Stomach smooth muscle (tissue), 2 donors: ENCODE measurements around the gene PEX14.

Source experiments
- H3K27ac ChIP-seq: one replicate; pipeline ENCODE4 v1.7.0; 2013; ENCODE audit warnings: mild to moderate bottlenecking, low read length, inconsistent platforms
- H3K27me3 ChIP-seq, 2 donors: one replicate each; pipeline ENCODE4 v1.7.0; 2013; ENCODE audit warnings: low read length in 2 of 2; ENCODE audit not compliant: insufficient read depth in 2 of 2, control insufficient read depth in 1 of 2
- H3K36me3 ChIP-seq, 2 donors: one replicate each; pipeline ENCODE4 v1.7.0; 2013; ENCODE audit warnings: low read length in 2 of 2; ENCODE audit not compliant: control insufficient read depth in 2 of 2, insufficient read depth in 2 of 2
- H3K4me1 ChIP-seq: one replicate; pipeline ENCODE4 v1.7.0; 2013; ENCODE audit warnings: low read length; ENCODE audit not compliant: control insufficient read depth, insufficient read depth
- H3K4me3 ChIP-seq, 2 donors: one replicate each; pipeline ENCODE4 v1.7.0; 2013; ENCODE audit warnings: low read length in 2 of 2
- H3K9ac ChIP-seq, 2 donors: one replicate each; pipeline ENCODE4 v1.7.0; 2013; ENCODE audit warnings: low read length in 2 of 2, mild to moderate bottlenecking in 1 of 2
- H3K9me3 ChIP-seq, 2 donors: one replicate each; pipeline ENCODE4 v1.7.0; 2013; ENCODE audit warnings: low read length in 2 of 2; ENCODE audit not compliant: control insufficient read depth in 2 of 2
- donor health status: healthy.
- donor health status: Pancreatic carcinoma.

Gene PEX14

DNA sequence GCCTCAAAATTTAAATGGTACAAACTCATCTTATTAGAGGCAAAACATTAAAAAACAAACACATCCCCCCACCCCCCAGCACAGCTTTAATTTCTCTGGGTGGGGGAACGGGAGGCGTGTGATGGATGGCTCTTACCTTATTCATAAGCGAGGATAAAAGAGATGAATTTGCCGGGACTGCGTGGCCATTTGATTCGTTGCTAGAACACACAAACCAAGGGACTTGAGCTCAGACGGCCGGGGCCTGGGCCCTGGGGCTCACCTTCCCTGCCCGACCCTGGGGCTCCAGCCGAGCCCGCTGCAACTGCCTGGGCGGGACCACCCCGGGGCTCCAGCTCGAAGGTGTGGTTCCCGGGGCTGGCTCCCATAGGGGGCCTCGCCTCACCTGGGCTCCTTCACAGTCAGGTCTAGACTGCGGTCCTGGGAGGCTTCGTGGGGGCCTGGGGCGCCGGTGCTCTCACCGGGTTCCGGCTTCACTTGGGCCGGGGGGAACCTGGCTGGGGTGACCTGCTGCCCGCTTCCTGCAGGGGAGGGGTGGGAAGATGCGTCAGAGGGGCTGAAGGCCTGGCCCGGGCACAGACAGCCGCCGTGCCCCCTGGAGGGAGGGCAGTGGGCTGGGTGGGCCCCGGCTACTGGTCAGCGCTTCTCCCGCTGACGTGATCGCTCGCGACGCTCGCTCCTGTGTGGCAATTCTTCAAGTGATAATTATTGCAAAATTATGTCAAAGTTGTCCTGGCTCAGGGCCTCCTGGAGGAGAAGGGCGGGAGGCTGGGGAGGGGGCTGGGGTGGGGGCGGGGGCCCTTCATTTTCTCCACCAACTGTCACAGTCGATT lies 176.0 kb downstream of the PEX14 start:
- H3K9me3 ChIP-seq, result no peaks in the 10 kb centered on the region
- no peaks in the 10 kb centered on the region for H3K27me3 ChIP-seq
- peak overlapping the region; percentile 75 for H3K27ac ChIP-seq
- no peak overlapping the region for H3K4me3 ChIP-seq
- no peak overlapping the region for H3K9ac ChIP-seq
- peaks cover 19 to 21% of the 10 kb centered on the region in 2 donors for H3K36me3 ChIP-seq
- H3K4me1 ChIP-seq, result peaks cover 83% of the 10 kb centered on the region

DNA sequence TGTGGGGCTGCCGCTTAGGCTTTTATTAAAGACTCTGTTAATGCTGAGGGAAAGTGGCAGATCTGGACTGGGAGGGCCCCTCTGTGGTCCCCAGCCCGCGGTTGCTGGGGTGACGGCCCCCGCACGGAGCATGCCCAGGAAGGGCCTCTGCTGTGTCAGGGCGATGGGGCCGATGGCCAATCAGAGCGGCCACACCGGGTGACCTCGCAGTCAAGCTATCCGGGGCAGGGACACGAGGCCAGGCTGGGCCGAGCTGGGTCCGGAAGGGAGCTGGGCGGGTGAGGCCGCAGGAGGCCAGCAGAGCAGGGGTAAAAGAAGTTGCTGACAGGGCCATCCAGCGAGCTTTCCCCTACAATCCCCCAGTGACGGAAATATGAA lies 176.6 kb downstream of the PEX14 start:
- Histone ChIP-seq H3K36me3 (peaks cover 14 to 15% of the 10 kb centered on the region in 2 donors), H3K4me3 (no peak overlapping the region), H3K27ac (peak overlapping the region; percentile 92), H3K9me3 (no peaks in the 10 kb centered on the region), H3K9ac (no peak overlapping the region), H3K4me1 (peaks cover 83% of the 10 kb centered on the region), H3K27me3 (no peaks in the 10 kb centered on the region)

DNA sequence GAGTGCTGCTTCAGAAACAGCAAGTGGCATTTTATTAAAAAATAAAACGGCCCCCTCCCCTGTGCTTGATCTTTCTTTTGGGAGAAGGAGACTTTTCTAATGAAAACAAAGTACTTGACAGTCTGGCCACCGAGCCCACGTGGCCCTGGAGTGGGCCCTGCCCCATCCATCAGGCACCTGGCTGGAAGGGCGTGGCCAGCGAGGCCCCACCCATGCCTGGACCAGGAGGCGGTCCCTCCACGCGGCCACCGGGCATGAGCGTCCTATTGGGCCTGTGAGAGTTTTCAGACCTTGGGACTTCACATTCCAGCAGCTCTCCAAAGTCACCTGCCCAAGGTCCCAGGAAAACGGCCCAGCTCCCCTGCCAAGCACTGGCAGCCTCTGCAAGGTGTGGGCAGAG lies 177.0 kb downstream of the PEX14 start:
- Histone ChIP-seq H3K4me3 (peak overlapping the region in 1 of 2 donors; percentile 15), H3K4me1 (peaks cover 83% of the 10 kb centered on the region), H3K36me3 (peaks cover 13 to 15% of the 10 kb centered on the region in 2 donors), H3K27me3 (no peaks in the 10 kb centered on the region), H3K9ac (peak overlapping the region in 1 of 2 donors; percentile 27), H3K27ac (peak overlapping the region; percentile 92), H3K9me3 (no peaks in the 10 kb centered on the region)

DNA sequence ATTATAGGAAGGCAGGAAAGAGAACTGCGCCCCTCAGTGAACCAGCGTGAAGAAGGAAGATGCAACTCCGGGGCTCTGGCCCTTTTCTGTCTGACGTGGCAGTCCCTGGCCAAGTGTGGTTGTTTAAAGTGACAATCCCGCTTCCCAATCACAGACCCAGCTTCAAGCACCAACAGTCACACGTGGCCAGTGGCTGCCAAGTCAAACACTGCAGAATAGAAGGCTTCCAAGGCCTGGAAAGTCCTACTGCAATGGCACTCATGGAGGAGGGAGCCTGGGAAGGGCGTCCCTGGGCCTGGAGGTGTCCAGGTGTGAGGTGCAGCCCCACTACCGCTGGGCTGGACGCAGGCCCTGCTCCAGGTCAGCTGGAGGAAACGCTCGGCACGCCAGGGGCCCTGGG lies 177.9 kb downstream of the PEX14 start:
- peak overlapping the region; percentile 92 for H3K27ac ChIP-seq

DNA sequence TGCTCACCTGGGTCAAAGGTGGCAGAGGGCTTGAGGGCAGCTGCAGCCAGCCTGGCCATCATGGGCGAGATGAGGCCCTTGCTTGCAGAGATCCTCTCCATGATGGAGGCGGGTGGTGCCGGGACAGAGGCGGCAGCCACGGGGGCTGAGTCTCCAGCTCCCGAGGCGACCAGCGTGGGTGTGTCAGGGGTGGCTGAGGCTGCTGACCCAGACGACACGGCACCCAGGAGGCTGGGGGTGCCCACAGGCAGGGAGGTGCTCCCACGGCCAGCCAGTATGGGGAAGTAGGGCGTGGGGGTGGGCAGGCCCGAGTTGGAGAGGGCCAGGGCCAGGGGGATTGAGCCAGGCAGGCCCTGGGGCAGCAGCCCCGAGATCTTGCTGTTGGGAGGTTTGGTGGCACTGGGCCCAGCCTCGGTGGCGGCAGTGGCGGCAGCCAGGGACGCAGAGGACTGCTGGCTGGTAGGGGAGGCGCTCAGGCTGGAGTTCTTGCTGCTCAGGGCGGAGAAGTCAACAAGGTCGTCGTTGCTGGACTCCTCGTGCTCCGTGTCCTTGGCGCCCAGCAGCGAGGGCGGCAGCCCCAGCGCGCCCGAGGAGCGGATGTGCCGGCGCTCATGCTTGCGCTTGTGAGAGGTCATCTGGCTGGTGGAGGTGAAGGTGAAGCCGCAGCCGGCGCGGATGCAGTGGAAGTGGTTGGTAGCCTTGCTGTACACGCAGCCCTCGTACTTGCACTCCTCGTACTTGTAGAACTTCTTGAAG lies 178.8 kb downstream of the PEX14 start:
- H3K9ac ChIP-seq, result no peak overlapping the region
- peaks cover 90% of the 10 kb centered on the region for H3K4me1 ChIP-seq
- H3K4me3 ChIP-seq, result peak overlapping the region in 1 of 2 donors; percentile 29
- peak overlapping the region; percentile 92 for H3K27ac ChIP-seq
- no peaks in the 10 kb centered on the region for H3K27me3 ChIP-seq
- no peaks in the 10 kb centered on the region for H3K9me3 ChIP-seq
- H3K36me3 ChIP-seq, result peaks cover 6 to 11% of the 10 kb centered on the region in 2 donors

More for the DNA sequence above, 177.9 kb downstream of the PEX14 start:
- Histone ChIP-seq H3K9ac (no peak overlapping the region), H3K9me3 (no peaks in the 10 kb centered on the region), H3K27me3 (no peaks in the 10 kb centered on the region), H3K4me3 (peak overlapping the region in 1 of 2 donors; percentile 16), H3K36me3 (peaks cover 9 to 11% of the 10 kb centered on the region in 2 donors), H3K4me1 (peaks cover 84% of the 10 kb centered on the region)

DNA sequence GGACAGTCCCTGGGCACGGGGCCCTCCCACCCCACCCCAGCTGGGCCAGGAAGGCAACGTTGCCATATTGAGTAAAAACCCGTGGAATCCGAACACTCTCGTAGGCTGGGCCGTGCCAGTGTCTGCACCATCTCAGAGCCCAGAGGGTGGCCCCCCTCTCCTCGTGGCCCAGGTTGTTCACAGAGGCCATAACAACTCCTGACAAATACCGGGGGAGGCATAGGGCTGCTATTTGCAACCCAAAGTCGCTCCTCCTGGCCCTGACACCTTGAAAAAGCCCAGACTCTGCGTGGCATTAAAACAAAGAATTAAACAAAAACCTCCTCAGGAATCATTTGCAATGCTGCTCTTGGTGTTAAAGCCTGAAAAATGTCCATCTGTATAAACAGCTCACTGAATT lies 180.3 kb downstream of the PEX14 start:
- peak overlapping the region; percentile 92 for H3K27ac ChIP-seq

DNA sequence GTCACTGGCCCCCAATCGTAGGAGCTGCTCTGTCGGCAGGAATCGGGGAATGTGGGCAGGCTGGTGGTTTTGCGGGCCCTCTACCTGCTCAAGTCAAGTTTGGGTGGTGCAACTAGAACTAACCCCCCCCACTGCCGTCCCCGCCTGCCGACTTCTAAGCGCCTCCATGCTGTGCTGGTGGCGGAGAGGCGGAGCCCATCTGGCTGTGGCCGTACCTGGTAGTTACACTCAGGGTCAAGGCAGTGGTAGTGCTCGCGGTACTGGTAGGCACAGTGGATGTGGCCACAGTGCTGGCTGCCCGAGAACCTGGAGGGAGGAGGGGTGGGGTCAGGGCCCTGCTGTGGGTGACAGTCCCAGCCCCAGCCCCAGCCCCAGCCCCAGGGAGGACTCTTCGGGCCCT lies 181.7 kb downstream of the PEX14 start:
- Histone ChIP-seq H3K27me3 (no peaks in the 10 kb centered on the region), H3K27ac (peak overlapping the region; percentile 92), H3K36me3 (peaks cover 13 to 20% of the 10 kb centered on the region in 2 donors)

More for the DNA sequence above, 180.3 kb downstream of the PEX14 start:
- Histone ChIP-seq H3K4me1 (peaks cover 93% of the 10 kb centered on the region), H3K9ac (peak overlapping the region in 1 of 2 donors; percentile 21), H3K27me3 (no peaks in the 10 kb centered on the region), H3K9me3 (no peaks in the 10 kb centered on the region), H3K4me3 (no peak overlapping the region), H3K36me3 (peaks cover 11 to 20% of the 10 kb centered on the region in 2 donors)

DNA sequence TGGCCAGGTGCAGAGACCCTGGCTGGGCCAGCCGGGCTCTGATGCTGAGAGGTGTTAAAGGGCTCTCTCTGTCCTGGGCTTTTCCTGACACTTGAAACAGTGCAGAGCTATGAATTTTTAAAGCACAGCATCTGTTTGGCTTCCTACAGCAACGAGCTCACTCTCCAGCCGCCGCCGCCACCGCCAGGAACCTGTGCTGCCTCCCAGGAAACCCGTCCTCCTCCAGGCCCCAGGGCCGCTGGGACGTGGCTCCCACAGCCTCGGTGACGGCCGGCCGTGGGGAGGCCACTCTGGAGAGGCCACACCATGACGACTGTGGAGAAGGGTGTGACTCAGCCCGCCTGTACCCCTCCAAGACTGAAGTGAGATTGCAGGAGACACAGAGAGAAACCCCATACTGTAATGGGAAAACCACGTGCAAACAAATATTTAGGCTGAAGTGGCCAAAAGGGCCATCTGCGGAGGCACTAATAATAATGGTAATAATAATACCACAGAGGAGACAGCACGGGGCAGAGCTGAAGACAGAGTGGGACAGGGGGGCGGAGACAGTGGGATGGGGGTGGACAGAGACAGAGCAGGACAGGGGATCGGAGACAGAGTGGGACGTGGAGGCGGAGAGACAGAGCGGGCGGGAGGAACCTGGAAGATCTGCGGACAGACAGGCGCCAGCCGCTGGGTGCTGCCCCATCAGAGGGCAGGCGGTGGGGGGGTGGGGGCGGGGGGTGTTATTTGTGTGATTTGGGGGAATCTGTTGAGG lies 182.5 kb downstream of the PEX14 start:
- H3K27ac ChIP-seq, result peak overlapping the region; percentile 92
- H3K9ac ChIP-seq, result no peak overlapping the region
- H3K27me3 ChIP-seq, result no peaks in the 10 kb centered on the region
- H3K36me3 ChIP-seq, result peaks cover 13 to 20% of the 10 kb centered on the region in 2 donors
- no peaks in the 10 kb centered on the region for H3K9me3 ChIP-seq
- H3K4me3 ChIP-seq, result peak overlapping the region in 1 of 2 donors; percentile 29
- H3K4me1 ChIP-seq, result peaks cover 83% of the 10 kb centered on the region

More for the DNA sequence above, 181.7 kb downstream of the PEX14 start:
- Histone ChIP-seq H3K4me1 (peaks cover 91% of the 10 kb centered on the region), H3K9me3 (no peaks in the 10 kb centered on the region), H3K4me3 (no peak overlapping the region), H3K9ac (no peak overlapping the region)

DNA sequence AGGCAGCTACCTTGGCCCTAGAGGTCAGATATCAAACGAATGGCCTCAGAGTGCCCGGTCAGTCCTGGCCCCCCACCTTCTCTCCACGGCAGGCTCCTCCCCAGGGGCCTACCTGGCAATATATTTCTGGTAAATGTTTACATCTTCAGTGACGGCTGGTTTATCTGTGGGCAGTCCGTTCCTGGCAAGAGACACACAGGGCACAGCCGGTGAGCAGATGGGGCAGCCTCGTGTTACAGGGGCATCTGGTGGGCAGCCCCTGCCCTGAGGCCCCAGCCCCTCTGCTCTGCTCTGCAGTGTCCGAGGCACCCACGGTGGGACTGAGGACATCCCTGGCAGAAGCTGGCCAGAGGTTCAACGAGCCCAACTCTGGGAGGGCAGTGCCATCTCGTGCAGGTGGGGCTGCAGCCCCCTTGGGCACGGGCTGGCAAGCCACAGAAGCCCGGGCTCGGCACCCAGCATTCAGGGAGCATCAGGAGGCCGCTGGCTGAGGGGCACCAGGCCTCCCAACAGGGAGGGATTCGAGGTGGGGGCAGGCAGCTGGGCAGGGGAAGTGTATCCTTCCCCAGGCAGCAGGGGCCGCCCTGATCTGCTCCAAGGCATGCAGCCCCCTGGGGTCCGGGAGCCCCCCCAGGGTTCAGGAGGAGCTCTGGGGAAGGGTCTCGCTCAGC lies 183.8 kb downstream of the PEX14 start:
- Histone ChIP-seq H3K27me3 (no peaks in the 10 kb centered on the region), H3K27ac (peak overlapping the region; percentile 92), H3K4me1 (peaks cover 83% of the 10 kb centered on the region), H3K36me3 (peaks cover 11 to 13% of the 10 kb centered on the region in 2 donors), H3K4me3 (no peak overlapping the region), H3K9me3 (no peaks in the 10 kb centered on the region), H3K9ac (peak overlapping the region in 1 of 2 donors; percentile 29)

DNA sequence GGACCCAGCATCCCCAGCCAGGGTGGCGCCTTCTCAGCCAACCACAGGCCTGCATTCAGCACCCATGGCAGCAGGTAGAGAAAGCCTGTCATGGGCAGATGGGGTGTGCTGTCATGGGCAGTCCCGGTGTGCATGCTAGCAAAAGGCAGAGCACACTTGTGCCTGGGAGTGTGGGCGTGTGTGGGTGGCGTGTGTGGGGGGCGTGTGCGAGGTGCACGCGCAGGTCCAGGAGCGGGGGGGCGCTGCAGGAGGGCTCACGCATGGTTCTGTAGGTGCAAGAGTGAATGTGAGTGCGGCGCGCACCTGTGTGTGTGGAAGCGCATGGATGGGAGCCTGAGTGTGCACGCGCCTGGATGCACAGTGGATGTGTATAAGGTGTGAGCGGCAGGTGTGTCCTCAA lies 184.5 kb downstream of the PEX14 start:
- Histone ChIP-seq H3K36me3 (peaks cover 6 to 10% of the 10 kb centered on the region in 2 donors), H3K4me3 (no peak overlapping the region), H3K27me3 (no peaks in the 10 kb centered on the region), H3K9me3 (no peaks in the 10 kb centered on the region), H3K4me1 (peaks cover 83% of the 10 kb centered on the region), H3K9ac (no peak overlapping the region), H3K27ac (peak overlapping the region; percentile 92)
